ENCODE data around the gene EIF5A.

GRCh38 chr17:7262935-7263800, 44.3 kb upstream of the EIF5A start:
- TF ChIP-seq, protein P1, sequence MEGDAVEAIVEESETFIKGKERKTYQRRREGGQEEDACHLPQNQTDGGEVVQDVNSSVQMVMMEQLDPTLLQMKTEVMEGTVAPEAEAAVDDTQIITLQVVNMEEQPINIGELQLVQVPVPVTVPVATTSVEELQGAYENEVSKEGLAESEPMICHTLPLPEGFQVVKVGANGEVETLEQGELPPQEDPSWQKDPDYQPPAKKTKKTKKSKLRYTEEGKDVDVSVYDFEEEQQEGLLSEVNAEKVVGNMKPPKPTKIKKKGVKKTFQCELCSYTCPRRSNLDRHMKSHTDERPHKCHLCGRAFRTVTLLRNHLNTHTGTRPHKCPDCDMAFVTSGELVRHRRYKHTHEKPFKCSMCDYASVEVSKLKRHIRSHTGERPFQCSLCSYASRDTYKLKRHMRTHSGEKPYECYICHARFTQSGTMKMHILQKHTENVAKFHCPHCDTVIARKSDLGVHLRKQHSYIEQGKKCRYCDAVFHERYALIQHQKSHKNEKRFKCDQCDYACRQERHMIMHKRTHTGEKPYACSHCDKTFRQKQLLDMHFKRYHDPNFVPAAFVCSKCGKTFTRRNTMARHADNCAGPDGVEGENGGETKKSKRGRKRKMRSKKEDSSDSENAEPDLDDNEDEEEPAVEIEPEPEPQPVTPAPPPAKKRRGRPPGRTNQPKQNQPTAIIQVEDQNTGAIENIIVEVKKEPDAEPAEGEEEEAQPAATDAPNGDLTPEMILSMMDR (IDR thresholded peaks at IDR 0.05; ENCODE audit: control extremely low read depth in 1 of 3, insufficient read depth in 1 of 3, low read depth in 1 of 3, low read length in 3 of 3) = no peak
- TF ChIP-seq, protein P2, sequence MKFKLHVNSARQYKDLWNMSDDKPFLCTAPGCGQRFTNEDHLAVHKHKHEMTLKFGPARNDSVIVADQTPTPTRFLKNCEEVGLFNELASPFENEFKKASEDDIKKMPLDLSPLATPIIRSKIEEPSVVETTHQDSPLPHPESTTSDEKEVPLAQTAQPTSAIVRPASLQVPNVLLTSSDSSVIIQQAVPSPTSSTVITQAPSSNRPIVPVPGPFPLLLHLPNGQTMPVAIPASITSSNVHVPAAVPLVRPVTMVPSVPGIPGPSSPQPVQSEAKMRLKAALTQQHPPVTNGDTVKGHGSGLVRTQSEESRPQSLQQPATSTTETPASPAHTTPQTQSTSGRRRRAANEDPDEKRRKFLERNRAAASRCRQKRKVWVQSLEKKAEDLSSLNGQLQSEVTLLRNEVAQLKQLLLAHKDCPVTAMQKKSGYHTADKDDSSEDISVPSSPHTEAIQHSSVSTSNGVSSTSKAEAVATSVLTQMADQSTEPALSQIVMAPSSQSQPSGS (IDR thresholded peaks at IDR 0.05; ENCODE audit: low read length) = no peak; the same call in 1 of the 2 replicates
- TF ChIP-seq RXRA (IDR thresholded peaks at IDR 0.05; ENCODE audit: insufficient read depth, low read depth, low read length) = no peak
- TF ChIP-seq TBP (IDR thresholded peaks at IDR 0.05; ENCODE audit: low read depth, low read length) = peak; percentile 41; the same call in 1 of the 2 replicates
- no peak for TF ChIP-seq NRF1 (IDR thresholded peaks at IDR 0.05; ENCODE audit: low read depth, low read length)
- no peak for TF ChIP-seq FOSL1 (IDR thresholded peaks at IDR 0.05; ENCODE audit: insufficient read depth, low read depth, low read length)
- TF ChIP-seq CHD2 (IDR thresholded peaks at IDR 0.05; ENCODE audit: low read length) = no peak
- no peak for TF ChIP-seq CEBPB (IDR thresholded peaks at IDR 0.05; ENCODE audit: low read depth, low read length)
- no peak for TF ChIP-seq TEAD4 (IDR thresholded peaks at IDR 0.05; ENCODE audit: low read depth, low read length)
- TF ChIP-seq YY1 (IDR thresholded peaks at IDR 0.05; ENCODE audit: low read depth, low read length) = 0 out of 2 replicates have a peak, but pooled peaks have one; percentile 21
- peak; percentile 50; the same call in 1 of the 2 replicates for TF ChIP-seq POLR2AphosphoS5 (IDR thresholded peaks at IDR 0.05; ENCODE audit: low read depth, low read length)

All from H1 (cell line).